Fibroblast of mammary gland (primary cell): ENCODE results near the gene NT5C1A.

Source experiments
- DNase-seq: peaks from one replicate; pipeline ENCODE4 v3.0.0-alpha.2; 2010; ENCODE audit warnings: low read depth
- H3K4me3 ChIP-seq: 2 replicates; pipeline ENCODE4 v1.5.1; 2011; ENCODE audit warnings: low read depth, mild to moderate bottlenecking, low read length, moderate library complexity; ENCODE audit not compliant: control insufficient read depth
- TF ChIP-seq, protein P1 (sequence below): conservative IDR thresholded peaks from 2 replicates; pipeline ENCODE4 v1.5.1; 2011; ENCODE audit warnings: low read depth, low read length, inconsistent platforms; ENCODE audit not compliant: control insufficient read depth, insufficient read depth

The NT5C1A gene

DNA sequence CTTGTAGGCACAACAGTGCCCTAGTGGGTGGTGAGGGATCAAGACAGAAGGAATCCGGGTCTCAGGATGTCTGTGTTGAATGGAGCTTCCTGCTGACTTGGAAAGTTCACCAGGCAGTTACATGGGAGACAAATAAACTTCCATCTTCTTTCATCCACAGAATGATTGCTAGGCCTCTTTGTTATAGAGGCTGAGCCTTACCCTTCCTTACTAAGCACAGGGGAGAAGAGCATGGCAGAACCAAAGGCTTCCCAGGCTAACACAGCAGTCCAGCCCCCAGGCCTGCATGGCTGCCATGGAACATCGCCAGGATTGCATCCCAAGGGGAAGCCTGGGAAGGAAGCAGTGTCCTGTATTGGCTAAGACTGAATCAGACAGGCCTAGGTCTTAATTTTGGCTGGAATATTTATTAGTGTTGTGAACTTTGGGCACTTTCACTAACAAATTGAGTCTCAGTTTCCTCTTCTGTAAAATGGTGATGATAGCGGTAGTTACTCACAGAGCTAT lies 51.2 kb downstream of the NT5C1A start:
- H3K4me3 ChIP-seq: no peak overlapping the region
- TF ChIP-seq, protein P1, sequence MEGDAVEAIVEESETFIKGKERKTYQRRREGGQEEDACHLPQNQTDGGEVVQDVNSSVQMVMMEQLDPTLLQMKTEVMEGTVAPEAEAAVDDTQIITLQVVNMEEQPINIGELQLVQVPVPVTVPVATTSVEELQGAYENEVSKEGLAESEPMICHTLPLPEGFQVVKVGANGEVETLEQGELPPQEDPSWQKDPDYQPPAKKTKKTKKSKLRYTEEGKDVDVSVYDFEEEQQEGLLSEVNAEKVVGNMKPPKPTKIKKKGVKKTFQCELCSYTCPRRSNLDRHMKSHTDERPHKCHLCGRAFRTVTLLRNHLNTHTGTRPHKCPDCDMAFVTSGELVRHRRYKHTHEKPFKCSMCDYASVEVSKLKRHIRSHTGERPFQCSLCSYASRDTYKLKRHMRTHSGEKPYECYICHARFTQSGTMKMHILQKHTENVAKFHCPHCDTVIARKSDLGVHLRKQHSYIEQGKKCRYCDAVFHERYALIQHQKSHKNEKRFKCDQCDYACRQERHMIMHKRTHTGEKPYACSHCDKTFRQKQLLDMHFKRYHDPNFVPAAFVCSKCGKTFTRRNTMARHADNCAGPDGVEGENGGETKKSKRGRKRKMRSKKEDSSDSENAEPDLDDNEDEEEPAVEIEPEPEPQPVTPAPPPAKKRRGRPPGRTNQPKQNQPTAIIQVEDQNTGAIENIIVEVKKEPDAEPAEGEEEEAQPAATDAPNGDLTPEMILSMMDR: no peak
- peak; percentile 51 for DNase-seq

DNA sequence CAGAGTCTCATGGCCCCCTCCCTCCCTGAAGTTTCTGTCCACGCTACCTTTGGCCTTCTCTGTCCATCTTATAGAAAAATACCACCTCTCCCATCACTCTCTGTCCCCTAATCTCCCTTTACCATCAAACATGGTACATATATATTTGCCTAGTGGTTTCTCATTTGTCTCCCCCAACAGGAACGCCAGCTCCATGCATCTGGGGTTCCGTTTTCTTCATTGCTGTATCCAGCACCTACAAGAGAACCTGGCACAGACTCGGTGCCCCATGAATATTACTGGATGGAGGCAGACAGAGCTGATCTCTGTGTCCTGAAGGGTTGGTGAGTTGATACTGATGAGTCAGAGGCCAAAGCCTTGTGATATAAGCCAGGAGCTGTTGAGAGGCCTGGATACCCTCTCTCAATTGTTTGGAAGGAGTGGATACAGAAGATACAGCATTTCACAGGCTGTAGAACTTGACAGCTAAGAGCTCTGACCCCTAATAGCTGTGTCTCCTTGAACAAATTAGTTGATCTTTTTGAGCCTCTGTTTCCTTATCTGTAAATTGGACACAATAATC lies 54.3 kb downstream of the NT5C1A start:
- TF ChIP-seq, protein P1: no peak
- no peak for DNase-seq
- no peak overlapping the region for H3K4me3 ChIP-seq

DNA sequence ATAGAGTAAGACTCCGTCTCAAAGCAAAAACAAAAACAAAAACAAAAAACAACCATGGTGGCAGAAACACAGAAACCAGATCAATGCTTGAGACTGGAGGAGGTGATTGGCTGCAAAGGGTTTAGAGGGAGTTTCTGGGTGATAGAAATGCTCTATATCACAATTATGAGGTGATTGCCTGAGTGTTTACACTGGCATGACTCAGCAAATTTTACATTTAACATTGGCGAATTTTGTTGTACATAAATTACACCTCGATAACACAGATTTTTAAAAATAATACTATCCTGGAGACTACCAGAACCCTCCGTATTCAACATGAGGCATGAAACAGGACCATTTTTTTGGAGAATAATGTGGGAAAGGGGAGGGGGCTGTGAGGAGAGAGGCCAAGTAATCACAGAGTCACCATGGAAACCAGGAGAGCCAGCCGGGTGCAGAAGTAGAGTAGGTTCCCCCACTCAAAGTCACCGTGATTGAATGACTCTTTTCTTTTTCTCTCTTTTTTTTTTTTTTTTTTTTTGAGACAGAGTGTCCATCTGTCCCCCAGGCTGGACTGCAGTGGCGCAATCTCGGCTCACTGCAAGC lies 56.7 kb downstream of the NT5C1A start:
- TF ChIP-seq, protein P1: no peak

DNA sequence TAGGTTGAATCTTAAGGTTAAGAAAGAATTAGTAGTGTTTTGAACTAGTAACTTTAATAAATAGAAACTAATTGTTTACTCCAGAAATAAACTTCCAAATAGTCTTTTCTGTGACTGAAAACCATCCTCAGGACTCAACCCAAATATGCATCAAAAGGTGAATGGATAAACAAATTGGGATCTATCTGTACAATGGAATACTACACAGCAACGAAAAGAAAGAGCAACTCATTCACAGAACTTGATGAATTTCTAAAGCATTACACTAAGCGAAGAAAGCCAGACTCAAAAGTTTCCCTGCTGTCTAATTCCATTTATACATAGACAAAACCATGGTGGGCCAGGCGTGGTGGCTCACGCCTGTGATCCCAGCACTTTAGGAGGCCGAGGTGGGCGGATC lies 57.4 kb downstream of the NT5C1A start:
- TF ChIP-seq, protein P1: no peak
- H3K4me3 ChIP-seq: no peak overlapping the region
- no peak for DNase-seq

More for the DNA sequence above, 56.7 kb downstream of the NT5C1A start:
- DNase-seq: no peak
- H3K4me3 ChIP-seq: no peak overlapping the region

DNA sequence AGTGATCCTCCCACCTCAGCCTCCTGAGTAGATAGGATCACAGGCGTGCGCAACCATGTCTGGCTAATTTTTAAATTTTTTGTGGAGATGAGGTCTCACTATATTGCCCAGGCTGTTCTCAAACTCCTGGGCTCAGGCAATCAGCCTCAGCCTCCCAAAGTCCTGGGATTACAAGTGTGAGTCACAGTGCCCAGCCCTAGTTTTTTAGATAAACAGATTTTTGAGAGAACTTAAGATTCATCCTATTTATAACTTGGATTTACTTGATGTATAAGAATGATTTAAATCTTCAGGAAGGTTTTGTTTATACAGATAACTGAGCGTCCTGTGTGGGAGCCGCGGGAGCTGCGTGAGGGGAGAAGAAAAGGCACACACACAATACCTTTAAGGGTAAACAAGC lies 58.7 kb downstream of the NT5C1A start:
- TF ChIP-seq, protein P1: no peak

DNA sequence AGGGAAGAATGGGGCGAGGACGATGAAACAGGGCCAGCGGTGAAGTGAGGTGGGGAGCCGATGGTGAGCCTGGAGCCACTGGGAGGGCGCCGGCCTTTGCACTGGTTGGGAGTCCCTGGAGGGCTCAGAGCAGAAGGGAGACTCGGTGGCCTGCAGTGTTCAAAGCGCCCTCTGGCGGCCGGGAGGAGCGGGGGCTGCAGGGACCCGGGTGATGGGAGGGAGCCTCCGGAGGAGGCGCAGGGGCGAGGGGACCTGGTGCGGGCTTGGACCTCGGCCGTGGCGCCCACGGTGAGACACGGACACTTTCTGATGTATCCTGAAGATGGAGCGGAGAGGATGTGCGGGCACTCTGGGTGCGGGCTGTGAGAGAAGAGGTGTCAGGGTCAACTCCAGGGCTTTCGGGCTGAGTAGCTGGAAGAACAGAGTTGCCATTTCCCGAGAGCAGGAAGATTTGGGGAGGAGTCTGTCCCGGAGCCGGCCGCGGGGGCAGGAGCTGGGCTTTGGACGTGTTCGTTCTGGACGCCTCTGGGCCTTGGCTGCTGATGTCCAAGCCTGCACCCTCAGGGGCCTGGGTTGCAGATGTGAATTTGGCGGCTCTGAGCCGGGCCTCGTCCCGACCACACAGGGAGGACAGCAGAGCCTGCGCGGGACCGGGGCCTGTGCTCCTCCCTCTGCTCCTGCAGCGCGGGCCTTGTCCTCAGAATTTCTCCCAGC lies 62.1 kb downstream of the NT5C1A start:
- TF ChIP-seq, protein P1: peak; percentile 69
- DNase-seq: peak; percentile 50
- peak overlapping the region; percentile 13 for H3K4me3 ChIP-seq

More for the DNA sequence above, 58.7 kb downstream of the NT5C1A start:
- no peak for DNase-seq
- H3K4me3 ChIP-seq: no peak overlapping the region
